ENCODE data around the gene PARP9. TPM values are rescaled to one million over a fixed set of nuclear protein-coding genes. Genes with fewer than 3 reads are reported as not detected.

Gene PARP9
- total and polyA plus RNA-seq, 10 of the 15 experiments (the other 5 are each of a cell fraction or from before 2014, with no cell fraction given), result 34.0 to 122 (median 46.1) TPM

DNA sequence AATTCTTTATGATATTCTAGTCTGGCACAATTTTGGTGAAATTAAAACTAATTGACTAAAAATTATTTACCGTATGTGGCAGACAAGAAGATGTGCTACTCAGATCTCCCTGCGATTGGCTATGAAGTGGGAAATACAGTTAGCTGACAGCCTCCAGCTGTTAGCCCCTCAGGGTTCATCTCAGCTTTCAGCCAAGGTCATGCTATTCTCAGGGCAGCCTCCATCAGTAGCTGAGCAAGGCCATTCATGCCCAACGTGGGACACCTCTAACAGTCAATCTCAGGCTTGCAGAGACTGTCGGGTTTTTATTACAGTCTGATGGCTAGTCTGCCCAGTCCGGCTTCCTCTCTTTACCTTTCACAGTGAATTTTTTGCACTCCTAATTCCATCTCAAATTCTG is 6.7 kb downstream of the PARP9 start:
- ATAC-seq (no peak), FAIRE-seq (no peak), DNase-seq (ENCODE audit: low read depth, low spot score) (no peak)
- POLR2A ChIA-PET, result interaction anchor here (0.7 to 2.7 kb wide), 2 partner anchors 122 to 130 kb away, joined by 3 to 11 read pairs; no protein-coding TSS in a partner anchor
- RAD21 ChIA-PET (ENCODE audit: unreplicated experiment), result interaction anchor here (2.7 kb wide), 1 partner anchor 121 kb away, joined by 12 read pairs; no protein-coding TSS in a partner anchor
- Histone ChIP-seq H3K9ac (ENCODE audit: control insufficient read depth, insufficient read depth, low read length) (no peak overlapping the region), H3K4me2 (ENCODE audit: control insufficient read depth, insufficient read depth) (no peak overlapping the region), H3K27me3 (replicated peaks in 1 of 2; ENCODE audit: control insufficient read depth in 2 of 2, insufficient read depth in 2 of 2, low read length in 1 of 2) (no peaks in the 10 kb centered on the region), H3K9me3 (replicated peaks; ENCODE audit: control insufficient read depth, insufficient read depth, low read length) (no peaks in the 10 kb centered on the region), H2AFZ (ENCODE audit: control insufficient read depth, low read depth, low read length) (no peak overlapping the region), H3K36me3 (ENCODE audit: control insufficient read depth in 2 of 2, insufficient read depth in 2 of 2, low read length in 1 of 2) (peaks cover 2 to 12% of the 10 kb centered on the region in 2 experiments; a peak in 3 of 4 replicates), H3K4me3 (no peak overlapping the region), H3K79me2 (ENCODE audit: control insufficient read depth, insufficient read depth, low read length) (peaks cover under 1% of the 10 kb centered on the region; the same call in 1 of the 2 replicates), H3K4me1 (ENCODE audit: control insufficient read depth, insufficient read depth, low read length) (peaks cover 4% of the 10 kb centered on the region; the same call in 1 of the 2 replicates), H3K27ac (ENCODE audit: control insufficient read depth, insufficient read depth) (no peak overlapping the region), H4K20me1 (ENCODE audit: control insufficient read depth, insufficient read depth) (no peaks in the 10 kb centered on the region)
- SMC1A ChIA-PET (ENCODE audit: uncharacterized antibody, unreplicated experiment), result interaction anchor here (0.7 to 13.0 kb wide), 7 partner anchors 10 to 168 kb away, joined by 3 to 250 read pairs (median 19); partner anchors contain the start of gene PARP14
- 94% methylated on average over 5 of the region's 5 CpGs for WGBS (ENCODE audit: insufficient coverage, insufficient replicate concordance, low lambda C conversion rate, missing lambda C conversion rate)
- in situ Hi-C loops (cut with MboI), result loop anchor here (5.0 kb wide), 1 partner anchor 120 kb away; no protein-coding TSS in a partner anchor
- BruUV-seq (replicated peaks), result no TSS peak
- TF ChIP-seq EZH2 (IDR thresholded peaks at IDR 0.05; ENCODE audit: borderline replicate concordance, control insufficient read depth, low read depth, low read length), result no peak
- TF ChIP-seq, protein P1, sequence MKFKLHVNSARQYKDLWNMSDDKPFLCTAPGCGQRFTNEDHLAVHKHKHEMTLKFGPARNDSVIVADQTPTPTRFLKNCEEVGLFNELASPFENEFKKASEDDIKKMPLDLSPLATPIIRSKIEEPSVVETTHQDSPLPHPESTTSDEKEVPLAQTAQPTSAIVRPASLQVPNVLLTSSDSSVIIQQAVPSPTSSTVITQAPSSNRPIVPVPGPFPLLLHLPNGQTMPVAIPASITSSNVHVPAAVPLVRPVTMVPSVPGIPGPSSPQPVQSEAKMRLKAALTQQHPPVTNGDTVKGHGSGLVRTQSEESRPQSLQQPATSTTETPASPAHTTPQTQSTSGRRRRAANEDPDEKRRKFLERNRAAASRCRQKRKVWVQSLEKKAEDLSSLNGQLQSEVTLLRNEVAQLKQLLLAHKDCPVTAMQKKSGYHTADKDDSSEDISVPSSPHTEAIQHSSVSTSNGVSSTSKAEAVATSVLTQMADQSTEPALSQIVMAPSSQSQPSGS (IDR thresholded peaks at IDR 0.05; ENCODE audit: low read length), result no peak
- TF ChIP-seq, protein P2, sequence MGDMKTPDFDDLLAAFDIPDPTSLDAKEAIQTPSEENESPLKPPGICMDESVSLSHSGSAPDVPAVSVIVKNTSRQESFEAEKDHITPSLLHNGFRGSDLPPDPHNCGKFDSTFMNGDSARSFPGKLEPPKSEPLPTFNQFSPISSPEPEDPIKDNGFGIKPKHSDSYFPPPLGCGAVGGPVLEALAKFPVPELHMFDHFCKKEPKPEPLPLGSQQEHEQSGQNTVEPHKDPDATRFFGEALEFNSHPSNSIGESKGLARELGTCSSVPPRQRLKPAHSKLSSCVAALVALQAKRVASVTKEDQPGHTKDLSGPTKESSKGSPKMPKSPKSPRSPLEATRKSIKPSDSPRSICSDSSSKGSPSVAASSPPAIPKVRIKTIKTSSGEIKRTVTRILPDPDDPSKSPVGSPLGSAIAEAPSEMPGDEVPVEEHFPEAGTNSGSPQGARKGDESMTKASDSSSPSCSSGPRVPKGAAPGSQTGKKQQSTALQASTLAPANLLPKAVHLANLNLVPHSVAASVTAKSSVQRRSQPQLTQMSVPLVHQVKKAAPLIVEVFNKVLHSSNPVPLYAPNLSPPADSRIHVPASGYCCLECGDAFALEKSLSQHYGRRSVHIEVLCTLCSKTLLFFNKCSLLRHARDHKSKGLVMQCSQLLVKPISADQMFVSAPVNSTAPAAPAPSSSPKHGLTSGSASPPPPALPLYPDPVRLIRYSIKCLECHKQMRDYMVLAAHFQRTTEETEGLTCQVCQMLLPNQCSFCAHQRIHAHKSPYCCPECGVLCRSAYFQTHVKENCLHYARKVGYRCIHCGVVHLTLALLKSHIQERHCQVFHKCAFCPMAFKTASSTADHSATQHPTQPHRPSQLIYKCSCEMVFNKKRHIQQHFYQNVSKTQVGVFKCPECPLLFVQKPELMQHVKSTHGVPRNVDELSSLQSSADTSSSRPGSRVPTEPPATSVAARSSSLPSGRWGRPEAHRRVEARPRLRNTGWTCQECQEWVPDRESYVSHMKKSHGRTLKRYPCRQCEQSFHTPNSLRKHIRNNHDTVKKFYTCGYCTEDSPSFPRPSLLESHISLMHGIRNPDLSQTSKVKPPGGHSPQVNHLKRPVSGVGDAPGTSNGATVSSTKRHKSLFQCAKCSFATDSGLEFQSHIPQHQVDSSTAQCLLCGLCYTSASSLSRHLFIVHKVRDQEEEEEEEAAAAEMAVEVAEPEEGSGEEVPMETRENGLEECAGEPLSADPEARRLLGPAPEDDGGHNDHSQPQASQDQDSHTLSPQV (IDR thresholded peaks at IDR 0.05), result no peak
- TF ChIP-seq FOXM1 (IDR thresholded peaks at IDR 0.05; ENCODE audit: low read depth, low read length), result no peak
- TF ChIP-seq BACH1 (IDR thresholded peaks at IDR 0.05; ENCODE audit: borderline replicate concordance), result no peak
- no peak for TF ChIP-seq HDAC6 (IDR thresholded peaks at IDR 0.05; ENCODE audit: unreplicated experiment)
- TF ChIP-seq PML (IDR thresholded peaks at IDR 0.05; ENCODE audit: low read length), result no peak
- TF ChIP-seq, protein P3, sequence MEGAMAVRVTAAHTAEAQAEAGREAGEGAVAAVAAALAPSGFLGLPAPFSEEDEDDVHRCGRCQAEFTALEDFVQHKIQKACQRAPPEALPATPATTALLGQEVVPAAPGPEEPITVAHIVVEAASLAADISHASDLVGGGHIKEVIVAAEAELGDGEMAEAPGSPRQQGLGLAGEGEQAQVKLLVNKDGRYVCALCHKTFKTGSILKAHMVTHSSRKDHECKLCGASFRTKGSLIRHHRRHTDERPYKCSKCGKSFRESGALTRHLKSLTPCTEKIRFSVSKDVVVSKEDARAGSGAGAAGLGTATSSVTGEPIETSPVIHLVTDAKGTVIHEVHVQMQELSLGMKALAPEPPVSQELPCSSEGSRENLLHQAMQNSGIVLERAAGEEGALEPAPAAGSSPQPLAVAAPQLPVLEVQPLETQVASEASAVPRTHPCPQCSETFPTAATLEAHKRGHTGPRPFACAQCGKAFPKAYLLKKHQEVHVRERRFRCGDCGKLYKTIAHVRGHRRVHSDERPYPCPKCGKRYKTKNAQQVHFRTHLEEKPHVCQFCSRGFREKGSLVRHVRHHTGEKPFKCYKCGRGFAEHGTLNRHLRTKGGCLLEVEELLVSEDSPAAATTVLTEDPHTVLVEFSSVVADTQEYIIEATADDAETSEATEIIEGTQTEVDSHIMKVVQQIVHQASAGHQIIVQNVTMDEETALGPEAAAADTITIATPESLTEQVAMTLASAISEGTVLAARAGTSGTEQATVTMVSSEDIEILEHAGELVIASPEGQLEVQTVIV (IDR thresholded peaks at IDR 0.05; ENCODE audit: borderline replicate concordance, partially characterized antibody), result no peak
- TF ChIP-seq, protein P4, sequence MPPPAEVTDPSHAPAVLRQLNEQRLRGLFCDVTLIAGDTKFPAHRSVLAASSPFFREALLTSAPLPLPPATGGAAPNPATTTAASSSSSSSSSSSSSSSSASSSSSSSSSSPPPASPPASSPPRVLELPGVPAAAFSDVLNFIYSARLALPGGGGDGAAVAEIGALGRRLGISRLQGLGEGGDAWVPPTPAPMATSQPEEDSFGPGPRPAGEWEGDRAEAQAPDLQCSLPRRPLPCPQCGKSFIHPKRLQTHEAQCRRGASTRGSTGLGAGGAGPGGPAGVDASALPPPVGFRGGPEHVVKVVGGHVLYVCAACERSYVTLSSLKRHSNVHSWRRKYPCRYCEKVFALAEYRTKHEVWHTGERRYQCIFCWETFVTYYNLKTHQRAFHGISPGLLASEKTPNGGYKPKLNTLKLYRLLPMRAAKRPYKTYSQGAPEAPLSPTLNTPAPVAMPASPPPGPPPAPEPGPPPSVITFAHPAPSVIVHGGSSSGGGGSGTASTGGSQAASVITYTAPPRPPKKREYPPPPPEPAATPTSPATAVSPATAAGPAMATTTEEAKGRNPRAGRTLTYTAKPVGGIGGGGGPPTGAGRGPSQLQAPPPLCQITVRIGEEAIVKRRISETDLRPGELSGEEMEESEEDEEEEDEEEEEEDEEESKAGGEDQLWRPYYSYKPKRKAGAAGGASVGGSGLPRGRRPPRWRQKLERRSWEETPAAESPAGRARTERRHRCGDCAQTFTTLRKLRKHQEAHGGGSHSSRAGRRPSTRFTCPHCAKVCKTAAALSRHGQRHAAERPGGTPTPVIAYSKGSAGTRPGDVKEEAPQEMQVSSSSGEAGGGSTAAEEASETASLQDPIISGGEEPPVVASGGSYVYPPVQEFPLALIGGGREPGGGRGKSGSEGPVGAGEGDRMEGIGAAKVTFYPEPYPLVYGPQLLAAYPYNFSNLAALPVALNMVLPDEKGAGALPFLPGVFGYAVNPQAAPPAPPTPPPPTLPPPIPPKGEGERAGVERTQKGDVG (CRISPR knock-in tag; IDR thresholded peaks at IDR 0.05), result no peak
- intact Hi-C loops (cut with micrococcal nuclease; ENCODE audit: unreplicated experiment), result no loop called here
- CTCF ChIA-PET, result interaction anchor here (0.7 to 6.3 kb wide), 4 partner anchors 41 to 165 kb away, joined by 3 to 192 read pairs (median 4); partner anchors contain the start of gene PARP14

Measured in GM12878 (cell line).